Hematopoietic multipotent progenitor cell treated with erythropoietin and hydrocortisone succinate and interleukin-3 and kit ligand, for 8 days (in vitro differentiated cells): ENCODE results near the gene MKI67.
"Not testable (repeated sequence)": the region's sequence is repeated elsewhere in the genome, so short reads cannot be mapped to it uniquely, and the experiment has no call there.

Source experiments
- DNase-seq: peaks from one replicate; pipeline ENCODE4 v3.0.0-alpha.2; 2015

Gene MKI67

GRCh38 chr10:128149267-128150014 is 23.2 kb upstream of the MKI67 start:
- no peak for DNase-seq

DNA sequence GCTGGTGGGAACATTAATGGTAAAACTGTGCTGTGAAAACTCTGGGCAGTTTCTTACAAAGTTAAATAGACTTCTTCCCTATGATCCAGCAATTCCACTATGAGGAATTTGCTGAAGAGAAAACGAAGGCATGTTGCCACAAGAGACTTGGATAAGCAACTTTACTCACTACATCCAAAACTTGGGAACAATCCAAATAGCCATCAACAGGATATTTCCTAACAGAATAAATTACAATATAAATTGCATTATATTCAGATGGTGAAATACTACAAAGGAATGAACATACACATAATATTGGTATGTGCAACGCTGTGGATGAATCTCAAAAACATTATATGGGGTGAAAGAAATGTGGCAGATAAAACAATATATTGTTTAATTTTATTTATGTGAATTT is 21.4 kb upstream of the MKI67 start:
- DNase-seq = no peak

- no peak for DNase-seq
Observed at GRCh38 chr10:128147064-128147463, 20.8 kb upstream of the MKI67 start.

GRCh38 chr10:128144547-128144946 is 18.3 kb upstream of the MKI67 start:
- DNase-seq = peak; percentile 9

DNA sequence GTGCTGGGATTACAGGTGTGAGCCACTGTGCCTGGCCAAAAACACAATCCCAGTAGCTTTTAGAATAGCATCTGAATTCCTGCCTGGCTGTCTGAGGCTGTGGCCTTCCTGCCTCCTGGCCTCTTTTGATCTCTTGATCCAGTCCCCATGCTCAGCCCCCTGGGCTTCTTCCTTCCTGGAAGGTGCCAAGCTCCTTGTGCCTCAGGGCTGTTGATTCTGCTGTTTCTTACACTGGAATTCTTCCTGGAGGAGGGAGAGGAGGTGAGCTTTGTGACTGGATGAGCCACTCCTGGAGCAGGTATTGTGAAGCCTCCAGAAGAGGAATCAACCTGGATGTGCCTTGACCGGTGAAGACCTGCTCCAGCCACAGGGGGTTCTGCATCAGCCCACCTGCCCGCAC is 17.3 kb upstream of the MKI67 start:
- DNase-seq = no peak

GRCh38 chr10:128140425-128140824 is 14.2 kb upstream of the MKI67 start:
- no peak for DNase-seq

DNA sequence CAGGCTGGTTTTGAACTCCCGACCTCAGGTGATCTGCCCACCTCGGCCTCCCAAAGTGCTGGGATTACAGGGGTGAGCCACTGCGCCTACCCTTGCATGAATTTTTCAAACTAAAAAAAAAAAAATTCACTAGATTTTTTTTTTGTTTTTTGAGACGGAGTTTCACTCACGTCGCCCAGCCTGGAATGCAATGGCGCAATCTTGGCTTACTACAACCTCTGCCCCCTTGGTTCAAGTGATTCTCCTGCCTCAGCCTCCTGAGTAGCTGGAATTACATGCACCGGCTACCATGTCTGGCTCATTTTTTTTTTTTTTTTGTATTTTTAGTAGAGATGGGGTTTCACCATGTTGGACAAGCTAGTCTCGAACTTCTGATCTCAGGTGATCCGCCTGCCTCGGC is 12.2 kb upstream of the MKI67 start:
- DNase-seq = not testable (repeated sequence)

GRCh38 chr10:128137877-128138276 is 11.7 kb upstream of the MKI67 start:
- no peak for DNase-seq

- no peak for DNase-seq
Observed at GRCh38 chr10:128130051-128130450, 3.8 kb upstream of the MKI67 start.

DNA sequence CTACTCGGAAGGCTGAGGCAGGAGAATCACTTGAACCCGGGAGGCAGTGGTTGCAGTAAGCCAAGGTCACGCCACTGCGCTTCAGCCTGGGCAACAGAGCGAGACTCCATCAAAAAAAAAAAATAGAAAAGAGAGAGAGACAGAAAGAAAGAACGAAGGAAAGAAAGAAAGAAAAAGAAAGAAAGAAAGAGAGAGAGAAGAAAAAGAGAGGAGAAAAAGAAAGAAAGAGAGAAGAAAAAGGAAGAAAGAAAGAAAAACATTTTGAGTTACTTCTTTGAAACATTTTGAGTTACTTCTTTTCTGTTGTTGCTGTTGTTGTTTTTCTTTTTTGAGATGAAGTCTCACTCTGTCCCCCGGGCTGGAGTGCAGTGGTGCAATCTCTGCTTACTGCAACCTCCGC is 2.4 kb upstream of the MKI67 start:
- DNase-seq = no peak

DNA sequence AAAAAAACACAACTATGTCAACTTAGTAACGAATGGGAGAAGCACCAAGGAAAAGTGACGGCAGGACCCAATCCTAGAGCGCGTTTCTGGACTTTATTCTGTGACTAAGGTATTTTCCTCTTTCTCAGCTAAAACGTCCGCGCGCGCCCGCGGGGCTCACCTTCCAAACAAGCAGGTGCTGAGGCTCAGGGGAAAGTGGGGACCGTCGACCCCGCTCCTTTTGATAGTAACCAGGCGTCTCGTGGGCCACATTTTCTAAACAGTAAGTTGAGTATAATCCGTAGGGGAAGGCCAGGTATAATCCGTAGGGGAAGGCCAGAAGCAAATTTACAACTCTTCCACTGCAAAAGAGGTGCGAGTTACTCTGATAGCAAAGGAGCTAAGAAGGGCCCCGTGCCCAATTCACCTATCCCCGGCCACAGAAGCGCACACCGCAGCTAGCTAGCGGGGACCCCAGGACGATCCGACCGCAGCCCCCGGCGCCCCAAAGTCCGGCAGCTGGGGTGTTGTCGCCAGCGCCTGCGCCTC is 743 bp downstream of the MKI67 start:
- DNase-seq = peak; percentile 28

- peak; percentile 16 for DNase-seq
Observed at GRCh38 chr10:128124813-128125403, 1.3 kb downstream of the MKI67 start.

DNA sequence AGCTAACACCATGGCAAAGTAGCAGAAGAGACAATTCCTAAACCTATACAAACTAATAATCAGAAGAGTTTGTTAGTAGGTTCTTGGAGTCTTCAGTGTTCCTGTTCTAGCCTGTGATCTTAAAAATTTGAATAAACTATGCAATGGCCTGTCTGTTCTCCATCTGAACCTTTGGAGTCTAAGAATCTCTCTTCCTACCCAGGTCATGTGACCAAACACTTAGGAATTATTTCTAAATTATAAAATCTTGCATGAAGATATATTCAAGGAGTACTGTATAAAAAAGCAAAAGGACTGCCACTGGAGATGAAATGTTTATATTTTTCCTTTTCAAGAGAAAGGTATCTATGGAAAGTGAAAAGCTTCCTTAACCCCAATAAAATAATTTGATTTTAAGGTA is 2.4 kb downstream of the MKI67 start:
- DNase-seq = no peak

GRCh38 chr10:128122931-128123330 is 3.3 kb downstream of the MKI67 start:
- no peak for DNase-seq

GRCh38 chr10:128121750-128122412 is 4.3 kb downstream of the MKI67 start:
- no peak for DNase-seq

DNA sequence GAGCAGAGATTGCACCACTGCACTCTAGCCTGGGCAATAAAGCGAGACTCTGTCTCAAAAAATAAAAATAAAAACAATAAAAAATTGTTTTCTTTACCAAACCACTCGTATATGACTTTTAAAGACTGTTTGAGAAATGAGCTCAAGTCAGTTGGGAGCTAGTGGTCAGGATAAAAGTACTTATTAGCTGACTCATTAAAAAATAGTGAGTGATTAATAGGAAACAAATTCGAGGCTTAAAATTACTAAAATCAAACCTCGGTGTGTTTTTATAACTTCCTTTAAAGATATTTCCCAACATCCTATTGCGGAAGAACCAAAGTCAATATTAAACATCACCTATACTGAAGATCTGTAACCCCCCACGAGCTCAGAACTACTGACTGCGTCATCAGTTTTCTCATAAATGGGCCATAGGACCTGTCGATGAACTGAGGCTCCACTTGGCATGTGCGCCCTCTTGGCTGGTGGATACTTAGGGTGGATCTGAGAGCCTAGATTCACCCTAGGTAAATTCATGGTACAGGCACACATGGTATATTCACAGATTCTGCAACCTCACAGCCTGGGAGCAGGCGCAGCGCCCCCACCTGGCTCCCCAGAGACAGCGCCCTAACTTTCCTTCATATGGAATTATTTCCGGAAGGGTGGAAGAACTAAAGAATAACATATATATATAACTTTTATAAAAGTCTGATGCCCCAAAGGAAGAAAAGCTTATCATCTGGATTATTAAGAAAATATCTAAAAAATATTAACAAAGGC is 9.2 kb downstream of the MKI67 start:
- DNase-seq = no peak

DNA sequence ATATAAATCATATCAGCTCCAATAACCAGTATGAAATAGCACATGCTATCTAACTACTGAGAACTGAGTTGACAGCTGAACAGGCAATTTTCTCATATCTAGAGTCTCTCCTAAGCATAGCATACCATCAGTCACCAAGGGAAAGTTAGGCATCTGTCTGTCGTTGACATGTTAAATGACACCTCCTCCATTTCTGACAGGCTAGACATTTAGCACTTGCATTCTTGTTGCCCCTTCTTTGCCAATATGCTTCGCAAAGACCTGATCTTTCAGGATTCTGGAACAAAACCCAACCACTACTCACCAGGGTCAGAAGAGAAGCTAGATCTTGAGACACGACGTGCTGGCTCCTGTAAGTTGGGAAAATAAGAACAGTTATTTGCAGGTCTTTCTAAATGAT is 10.0 kb downstream of the MKI67 start:
- no peak for DNase-seq

DNA sequence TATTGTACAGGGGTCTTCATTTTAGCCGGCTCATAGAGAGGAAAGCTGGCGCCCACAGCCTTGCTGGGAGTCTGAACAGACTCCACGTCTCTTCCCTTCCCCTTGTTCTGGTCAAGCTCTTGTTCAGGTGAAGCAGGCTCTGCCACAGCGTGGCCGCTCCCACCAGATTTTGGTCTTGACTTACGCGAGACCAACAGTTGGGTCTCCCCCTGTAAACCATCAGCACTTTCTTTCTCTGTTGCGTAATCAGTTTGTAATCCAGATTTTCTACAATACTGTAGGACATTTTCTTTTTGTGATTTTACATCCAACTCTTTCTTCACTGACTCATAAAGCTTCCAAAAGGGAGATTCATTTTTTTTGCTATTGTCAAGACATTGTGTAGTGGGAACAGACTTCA is 10.9 kb downstream of the MKI67 start:
- DNase-seq = no peak

GRCh38 chr10:128114901-128115300 is 11.3 kb downstream of the MKI67 start:
- no peak for DNase-seq

GRCh38 chr10:128113026-128113425 is 13.2 kb downstream of the MKI67 start:
- DNase-seq = no peak

DNA sequence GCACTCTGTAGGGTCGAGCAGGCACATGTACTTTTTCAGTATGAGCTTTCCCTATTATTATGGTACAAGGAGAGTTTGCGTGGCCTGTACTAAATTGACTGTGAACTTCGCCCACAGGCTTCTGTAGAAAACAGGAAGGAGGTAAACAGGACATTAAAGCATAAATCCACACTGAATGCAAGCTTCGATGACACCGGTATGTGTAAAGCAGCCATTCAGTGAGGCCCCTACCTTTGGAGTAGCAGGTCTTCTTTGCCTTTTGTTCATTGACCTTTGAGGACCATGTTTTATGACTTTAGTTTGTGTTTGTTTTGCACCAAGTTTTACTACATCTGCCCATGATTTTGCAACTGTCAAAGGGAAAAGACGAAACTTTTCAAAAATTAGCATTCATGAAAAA is 14.5 kb downstream of the MKI67 start:
- no peak for DNase-seq

DNA sequence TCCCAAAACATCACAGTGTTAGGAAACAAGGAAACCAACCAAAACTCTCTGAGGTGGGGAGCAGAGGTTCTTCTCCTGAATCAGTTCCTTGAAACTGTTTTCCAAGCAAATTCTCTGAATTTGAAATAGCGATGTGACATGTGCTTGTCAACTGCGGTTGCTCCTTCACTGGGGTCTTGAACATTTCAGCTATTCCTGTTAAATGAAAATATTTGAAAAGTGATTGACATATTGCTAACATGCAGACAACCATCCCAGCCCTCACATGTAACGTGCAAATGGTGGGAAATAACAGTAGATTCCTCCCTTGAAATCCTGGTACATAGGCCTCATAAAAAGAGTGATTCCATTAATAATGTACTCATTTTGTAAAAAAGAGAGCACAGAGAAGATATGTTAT is 15.9 kb downstream of the MKI67 start:
- DNase-seq = no peak

- DNase-seq = no peak
Observed at GRCh38 chr10:128109707-128110106, 16.5 kb downstream of the MKI67 start.
